SH-SY5Y (cell line): ENCODE results near the gene TWIST2.

Experiments
- GATA2 ChIP-seq: IDR thresholded peaks from 2 replicates; pipeline ENCODE4 v1.6.1; 2011; ENCODE audit warnings: mild to moderate bottlenecking, low read depth, low read length
- GATA3 ChIP-seq: IDR thresholded peaks from 2 replicates; pipeline ENCODE4 v1.6.1; 2011; ENCODE audit warnings: low read depth, mild to moderate bottlenecking, low read length, moderate library complexity

DNA sequence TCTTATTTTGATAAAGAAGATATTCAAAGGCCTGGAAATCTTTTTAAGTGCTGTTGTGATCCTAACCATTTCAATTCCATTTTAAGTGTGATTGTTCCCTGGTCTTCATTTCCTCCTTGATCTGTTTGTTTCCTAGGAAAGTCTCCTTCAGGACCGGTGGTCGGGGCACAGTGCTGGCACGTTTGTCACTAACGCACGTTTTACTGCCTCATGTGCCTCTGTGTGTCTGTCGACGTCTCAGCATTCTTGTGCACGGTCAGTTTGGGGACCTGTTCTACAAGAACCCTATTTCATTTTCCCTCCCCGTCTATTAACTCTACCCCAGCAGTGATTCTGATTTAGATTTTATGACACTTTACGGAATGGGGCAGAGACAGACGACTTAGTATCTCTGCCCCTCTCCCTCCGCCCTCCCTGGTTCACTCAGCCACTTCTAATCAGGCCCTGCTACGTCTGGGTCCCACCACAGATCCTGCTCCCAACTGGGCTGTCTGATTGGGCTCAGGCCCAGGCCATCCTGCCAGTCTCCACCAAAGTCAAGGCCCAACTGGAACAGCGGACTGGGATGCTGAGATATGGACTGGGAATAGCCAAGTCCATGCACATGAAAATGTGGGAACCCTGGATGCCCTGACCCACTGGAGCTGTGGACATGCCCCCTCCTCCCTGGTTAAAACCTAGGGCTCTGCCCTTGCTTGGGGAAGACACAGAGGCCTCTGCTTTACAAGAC is 95.6 kb downstream of the TWIST2 start:
- TF ChIP-seq GATA2 (no peak), GATA3 (no peak)
